Caco-2 (cell line): ENCODE data around the gene FGF14. TPM values are rescaled to one million over a fixed set of nuclear protein-coding genes. Genes with fewer than 3 reads are reported as not detected.
A peak's percentile ranks its signal among the peaks of the same experiment; 100 is the strongest.

Experiments used
- BruUV-seq: library from RNA; stranded (reverse); fragments of 400-500 nt; replicated peaks from 2 replicates; lab custom pipeline; 2021; lab: Mats Ljungman, UMichigan
- CTCF ChIA-PET: fragments of 300-600 bp; sonication (Branson Sonifier 250); formaldehyde crosslinking; loops from one replicate; lab custom pipeline; 2022; ENCODE audit warnings: antibody characterized with exemption; lab: Charles Lee
- POLR2A ChIA-PET: fragments of 300-600 bp; sonication (Branson Sonifier 250); formaldehyde crosslinking; loops from one replicate; lab custom pipeline; 2022; ENCODE audit warnings: antibody characterized with exemption; lab: Charles Lee
- DNase-seq, 2 experiments: peaks; one replicate each; pipeline versions ENCODE4 v3.0.0 to v3.0.0-alpha.2; 2020 to 2022
- H3K27me3 ChIP-seq: replicated peaks from 2 replicates; pipeline ENCODE4 v1.6.0; 2011; ENCODE audit warnings: low read length; ENCODE audit not compliant: control insufficient read depth, insufficient read depth
- H3K36me3 ChIP-seq: 2 replicates; pipeline ENCODE4 v1.5.1; 2011; ENCODE audit warnings: low read length; ENCODE audit not compliant: control insufficient read depth, insufficient read depth
- H3K4me1 ChIP-seq: fragments of 250-450 bp; sonication (Bioruptor Pico); 2 replicates; pipeline ENCODE4 v1.5.1; 2020; ENCODE audit warnings: mild to moderate bottlenecking
- H3K4me3 ChIP-seq: 2 replicates; pipeline ENCODE4 v1.5.1; 2011; ENCODE audit warnings: low read depth, mild to moderate bottlenecking, control low read depth, low read length
- H3K9me3 ChIP-seq: fragments of 250-450 bp; sonication (Bioruptor Pico); 2 replicates; pipeline ENCODE4 v1.5.1; 2020; ENCODE audit warnings: mild to moderate bottlenecking, moderate library complexity
- H3K27ac Mint-ChIP-seq: one replicate; pipeline ENCODE4 v1.8.0; 2022; ENCODE audit warnings: mixed read lengths; ENCODE audit not compliant: unreplicated experiment
- H3K27me3 Mint-ChIP-seq: one replicate; pipeline ENCODE4 v1.8.0; 2022; ENCODE audit warnings: mixed read lengths; ENCODE audit not compliant: insufficient read depth, unreplicated experiment
- H3K36me3 Mint-ChIP-seq: one replicate; pipeline ENCODE4 v1.8.0; 2022; ENCODE audit warnings: mild to moderate bottlenecking, mixed read lengths; ENCODE audit not compliant: insufficient read depth, unreplicated experiment
- H3K4me1 Mint-ChIP-seq: one replicate; pipeline ENCODE4 v1.8.0; 2022; ENCODE audit warnings: low read depth, mixed read lengths; ENCODE audit not compliant: unreplicated experiment
- H3K4me3 Mint-ChIP-seq: one replicate; pipeline ENCODE4 v1.8.0; 2022; ENCODE audit warnings: mild to moderate bottlenecking, moderate library complexity, mixed read lengths; ENCODE audit not compliant: unreplicated experiment
- H3K9me3 Mint-ChIP-seq: one replicate; pipeline ENCODE4 v1.8.0; 2022; ENCODE audit warnings: mixed read lengths; ENCODE audit not compliant: unreplicated experiment
- intact Hi-C: fragments of 100-400 bp; cut with micrococcal nuclease; formaldehyde crosslinking; loops from one replicate; pipeline ENCODE4 v1.10.0; 2022; ENCODE audit not compliant: unreplicated experiment
- total RNA-seq: library from RNA; stranded (reverse); gene quantifications from 2 replicates; pipeline ENCODE4 v1.2.3, GENCODE V29; 2022
- TF ChIP-seq, protein P1 (sequence below), 2 experiments: fragments of 200-600 bp in 1 of 2; IDR thresholded peaks; 1 replicate in 1 of 2; 2 replicates in 1 of 2; pipeline versions ENCODE4 v1.5.1 to v1.8.0; 2011 to 2022; ENCODE audit warnings: antibody characterized with exemption in 1 of 2, control low read depth in 1 of 2, inconsistent platforms in 1 of 2, low read depth in 1 of 2, low read length in 1 of 2, mild to moderate bottlenecking in 1 of 2, moderate library complexity in 1 of 2; ENCODE audit not compliant: insufficient read depth in 1 of 2, severe bottlenecking in 1 of 2, unreplicated experiment in 1 of 2

Gene FGF14
- total RNA-seq, 1 experiment from 2014 or later: not detected

DNA sequence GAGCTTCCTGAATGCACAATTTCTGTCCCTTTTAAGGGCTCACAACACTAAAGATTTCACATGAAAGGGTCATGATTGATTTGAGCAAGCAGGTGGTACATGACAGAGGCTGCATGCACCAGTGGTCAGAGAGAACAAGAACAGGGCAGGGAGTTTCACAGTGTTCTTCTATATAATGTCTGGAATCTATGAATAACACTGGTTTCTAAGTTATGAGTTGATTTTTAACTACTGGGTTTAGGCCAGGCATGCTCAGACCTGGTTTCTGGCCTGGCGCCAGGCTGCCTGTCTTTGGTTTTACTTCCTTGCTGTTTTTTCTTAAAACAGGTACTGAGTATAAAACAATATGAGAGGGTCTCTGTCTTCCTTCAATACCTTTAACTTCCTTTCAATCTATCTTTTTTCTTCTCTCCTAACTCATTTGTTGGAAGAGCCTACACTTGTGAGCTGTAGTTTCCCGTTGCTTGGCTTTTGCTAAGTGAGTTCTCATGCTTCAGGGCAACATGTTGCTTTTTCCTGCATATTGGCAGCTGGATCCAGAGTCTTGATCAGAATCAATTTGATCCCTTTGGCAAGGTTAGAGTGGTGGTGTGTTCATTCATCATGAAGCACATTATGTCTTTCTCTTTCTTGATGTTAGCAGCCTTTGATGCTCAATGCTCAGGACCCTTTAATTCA lies 38.5 kb upstream of the FGF14 start:
- no TSS peak for BruUV-seq
- no peak overlapping the region for H3K4me3 Mint-ChIP-seq
- Histone ChIP-seq H3K36me3 (no peaks in the 10 kb centered on the region), H3K4me3 (no peak overlapping the region), H3K9me3 (peaks cover 5% of the 10 kb centered on the region; the same call in 1 of the 2 replicates), H3K27me3 (no peaks in the 10 kb centered on the region), H3K4me1 (no peaks in the 10 kb centered on the region)
- intact Hi-C loops: no loop called here
- no peaks in the 10 kb centered on the region for H3K36me3 Mint-ChIP-seq
- H3K4me1 Mint-ChIP-seq: no peaks in the 10 kb centered on the region
- TF ChIP-seq, protein P1, sequence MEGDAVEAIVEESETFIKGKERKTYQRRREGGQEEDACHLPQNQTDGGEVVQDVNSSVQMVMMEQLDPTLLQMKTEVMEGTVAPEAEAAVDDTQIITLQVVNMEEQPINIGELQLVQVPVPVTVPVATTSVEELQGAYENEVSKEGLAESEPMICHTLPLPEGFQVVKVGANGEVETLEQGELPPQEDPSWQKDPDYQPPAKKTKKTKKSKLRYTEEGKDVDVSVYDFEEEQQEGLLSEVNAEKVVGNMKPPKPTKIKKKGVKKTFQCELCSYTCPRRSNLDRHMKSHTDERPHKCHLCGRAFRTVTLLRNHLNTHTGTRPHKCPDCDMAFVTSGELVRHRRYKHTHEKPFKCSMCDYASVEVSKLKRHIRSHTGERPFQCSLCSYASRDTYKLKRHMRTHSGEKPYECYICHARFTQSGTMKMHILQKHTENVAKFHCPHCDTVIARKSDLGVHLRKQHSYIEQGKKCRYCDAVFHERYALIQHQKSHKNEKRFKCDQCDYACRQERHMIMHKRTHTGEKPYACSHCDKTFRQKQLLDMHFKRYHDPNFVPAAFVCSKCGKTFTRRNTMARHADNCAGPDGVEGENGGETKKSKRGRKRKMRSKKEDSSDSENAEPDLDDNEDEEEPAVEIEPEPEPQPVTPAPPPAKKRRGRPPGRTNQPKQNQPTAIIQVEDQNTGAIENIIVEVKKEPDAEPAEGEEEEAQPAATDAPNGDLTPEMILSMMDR (IDR thresholded peaks at IDR 0.05; ENCODE audit: insufficient read depth in 1 of 2, low read depth in 1 of 2, low read length in 1 of 2, severe bottlenecking in 1 of 2, unreplicated experiment in 1 of 2): no peak
- H3K27me3 Mint-ChIP-seq: peaks cover 14% of the 10 kb centered on the region
- ChIA-PET POLR2A (no interaction called here), CTCF (no interaction called here)
- H3K27ac Mint-ChIP-seq: no peak overlapping the region
- H3K9me3 Mint-ChIP-seq: no peaks in the 10 kb centered on the region
- no peak for DNase-seq

DNA sequence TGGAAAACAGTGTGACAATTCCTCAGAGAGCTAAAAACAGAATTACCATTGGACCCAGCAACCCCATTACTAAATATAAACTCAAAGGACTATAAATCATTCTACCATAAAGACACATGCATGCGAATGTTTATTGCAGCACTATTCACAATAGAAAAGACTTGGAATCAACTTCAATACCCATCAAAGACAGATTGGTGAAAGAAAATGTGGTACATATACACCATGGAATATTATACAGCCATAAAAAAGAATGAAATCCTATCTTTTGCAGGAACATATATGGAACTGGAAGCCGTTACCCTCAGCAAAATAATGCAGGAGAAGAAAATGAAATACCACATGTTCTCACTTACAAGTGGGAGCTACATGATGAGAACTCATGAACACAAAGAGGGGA lies 20.8 kb upstream of the FGF14 start:
- Mint-ChIP-seq H3K27ac (no peak overlapping the region), H3K4me1 (no peaks in the 10 kb centered on the region), H3K36me3 (no peaks in the 10 kb centered on the region), H3K9me3 (peaks cover 36% of the 10 kb centered on the region), H3K27me3 (no peaks in the 10 kb centered on the region), H3K4me3 (no peak overlapping the region)
- Histone ChIP-seq H3K9me3 (peaks cover 29% of the 10 kb centered on the region), H3K4me3 (no peak overlapping the region), H3K4me1 (no peaks in the 10 kb centered on the region), H3K27me3 (no peaks in the 10 kb centered on the region), H3K36me3 (no peaks in the 10 kb centered on the region)
- intact Hi-C loops: no loop called here
- TF ChIP-seq, protein P1 (IDR thresholded peaks at IDR 0.05; ENCODE audit: insufficient read depth in 1 of 2, low read depth in 1 of 2, low read length in 1 of 2, severe bottlenecking in 1 of 2, unreplicated experiment in 1 of 2): no peak
- CTCF ChIA-PET: no interaction called here
- DNase-seq: no peak
- BruUV-seq: no TSS peak
- POLR2A ChIA-PET: no interaction called here

DNA sequence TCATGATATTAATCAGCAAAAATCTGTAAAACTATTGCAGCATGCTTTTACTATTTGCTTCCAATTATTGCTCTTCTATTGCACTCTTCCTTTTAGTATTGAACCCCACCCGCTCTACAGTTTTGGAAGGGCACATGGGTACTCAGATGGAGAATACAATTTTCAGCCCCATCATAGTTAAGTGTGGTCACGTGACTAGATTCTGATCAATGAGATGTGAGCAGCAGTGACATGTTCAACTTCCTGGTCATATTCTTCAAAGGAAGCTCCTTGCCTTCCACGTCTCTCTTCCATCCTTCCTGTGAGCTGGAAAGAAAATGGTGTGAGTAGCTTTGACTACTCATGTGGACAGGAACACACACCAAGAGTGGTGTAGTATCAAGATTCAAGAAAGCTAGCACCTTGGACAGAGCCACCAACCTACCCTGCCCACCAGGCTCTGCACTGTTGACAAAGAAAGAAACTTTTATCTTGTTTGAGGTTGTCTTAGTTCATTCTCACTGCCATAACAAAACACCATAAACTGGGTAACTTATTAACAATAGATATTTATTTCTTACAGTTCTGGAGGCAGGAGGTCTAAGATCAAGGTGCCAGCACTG lies 3.8 kb upstream of the FGF14 start:
- H3K27me3 ChIP-seq: no peaks in the 10 kb centered on the region
- Mint-ChIP-seq H3K9me3 (no peaks in the 10 kb centered on the region), H3K36me3 (no peaks in the 10 kb centered on the region), H3K4me1 (no peaks in the 10 kb centered on the region), H3K27me3 (peaks cover 14% of the 10 kb centered on the region), H3K4me3 (no peak overlapping the region), H3K27ac (no peak overlapping the region)
- no peak overlapping the region for H3K4me3 ChIP-seq
- BruUV-seq: no TSS peak
- no peaks in the 10 kb centered on the region for H3K9me3 ChIP-seq
- H3K36me3 ChIP-seq: no peaks in the 10 kb centered on the region
- H3K4me1 ChIP-seq: no peaks in the 10 kb centered on the region
- intact Hi-C loops: no loop called here
- POLR2A ChIA-PET: no interaction called here
- CTCF ChIA-PET: no interaction called here
- DNase-seq: peak; percentile 38 to 42
- TF ChIP-seq, protein P1 (IDR thresholded peaks at IDR 0.05; ENCODE audit: insufficient read depth in 1 of 2, low read depth in 1 of 2, low read length in 1 of 2, severe bottlenecking in 1 of 2, unreplicated experiment in 1 of 2): no peak
